Measurements from ENCODE around the gene SLC37A2. TPM values are rescaled to one million over a fixed set of nuclear protein-coding genes. Genes with fewer than 3 reads are reported as not detected.

Gene SLC37A2
- total and polyA plus RNA-seq, 2 of the 13 experiments (the other 11 are each of a cell fraction or from before 2014, with no cell fraction given): 4.6 to 7.1 TPM

DNA sequence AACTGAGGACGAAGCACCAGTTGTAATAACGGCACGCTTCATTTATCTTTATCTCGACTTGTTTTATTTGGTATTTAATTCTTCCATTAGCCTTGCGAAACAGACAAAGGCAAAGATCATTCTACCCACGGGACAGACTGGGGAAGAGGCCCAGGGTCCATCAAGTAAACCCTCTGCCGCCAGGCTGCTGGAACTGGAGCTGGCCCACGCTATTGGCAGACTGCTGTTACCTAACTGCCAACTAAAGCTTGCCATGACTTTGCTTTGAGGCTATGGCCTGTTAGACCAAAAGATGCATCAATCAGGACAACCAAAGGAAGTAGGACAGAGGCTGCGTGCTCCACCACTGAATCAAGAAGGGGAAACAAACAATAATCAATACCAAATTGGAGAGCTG, 49.1 kb downstream of the SLC37A2 start (continued):
- TF ChIP-seq, protein P1, sequence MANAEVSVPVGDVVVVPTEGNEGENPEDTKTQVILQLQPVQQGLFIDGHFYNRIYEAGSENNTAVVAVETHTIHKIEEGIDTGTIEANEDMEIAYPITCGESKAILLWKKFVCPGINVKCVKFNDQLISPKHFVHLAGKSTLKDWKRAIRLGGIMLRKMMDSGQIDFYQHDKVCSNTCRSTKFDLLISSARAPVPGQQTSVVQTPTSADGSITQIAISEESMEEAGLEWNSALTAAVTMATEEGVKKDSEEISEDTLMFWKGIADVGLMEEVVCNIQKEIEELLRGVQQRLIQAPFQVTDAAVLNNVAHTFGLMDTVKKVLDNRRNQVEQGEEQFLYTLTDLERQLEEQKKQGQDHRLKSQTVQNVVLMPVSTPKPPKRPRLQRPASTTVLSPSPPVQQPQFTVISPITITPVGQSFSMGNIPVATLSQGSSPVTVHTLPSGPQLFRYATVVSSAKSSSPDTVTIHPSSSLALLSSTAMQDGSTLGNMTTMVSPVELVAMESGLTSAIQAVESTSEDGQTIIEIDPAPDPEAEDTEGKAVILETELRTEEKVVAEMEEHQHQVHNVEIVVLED (CRISPR knock-in tag; IDR thresholded peaks at IDR 0.05; ENCODE audit: borderline replicate concordance): no peak
- TF ChIP-seq, protein P2, sequence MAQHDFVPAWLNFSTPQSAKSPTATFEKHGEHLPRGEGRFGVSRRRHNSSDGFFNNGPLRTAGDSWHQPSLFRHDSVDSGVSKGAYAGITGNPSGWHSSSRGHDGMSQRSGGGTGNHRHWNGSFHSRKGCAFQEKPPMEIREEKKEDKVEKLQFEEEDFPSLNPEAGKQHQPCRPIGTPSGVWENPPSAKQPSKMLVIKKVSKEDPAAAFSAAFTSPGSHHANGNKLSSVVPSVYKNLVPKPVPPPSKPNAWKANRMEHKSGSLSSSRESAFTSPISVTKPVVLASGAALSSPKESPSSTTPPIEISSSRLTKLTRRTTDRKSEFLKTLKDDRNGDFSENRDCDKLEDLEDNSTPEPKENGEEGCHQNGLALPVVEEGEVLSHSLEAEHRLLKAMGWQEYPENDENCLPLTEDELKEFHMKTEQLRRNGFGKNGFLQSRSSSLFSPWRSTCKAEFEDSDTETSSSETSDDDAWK (CRISPR knock-in tag; IDR thresholded peaks at IDR 0.05): no peak
- TF ChIP-seq ZNF556 (CRISPR knock-in tag; IDR thresholded peaks at IDR 0.05; ENCODE audit: borderline replicate concordance) (no peak), FOXM1 (CRISPR knock-in tag; IDR thresholded peaks at IDR 0.05) (no peak), ZNF34 (CRISPR knock-in tag; IDR thresholded peaks at IDR 0.05; ENCODE audit: borderline replicate concordance) (no peak), GFI1 (CRISPR knock-in tag; IDR thresholded peaks at IDR 0.05; ENCODE audit: borderline replicate concordance) (no peak), HCFC1 (IDR thresholded peaks at IDR 0.05; ENCODE audit: low read depth, low read length) (no peak), HOXA3 (CRISPR knock-in tag; IDR thresholded peaks at IDR 0.05) (no peak), GTF2F1 (IDR thresholded peaks at IDR 0.05; ENCODE audit: low read length) (no peak), ZNF7 (CRISPR knock-in tag; IDR thresholded peaks at IDR 0.05) (no peak), ZNF615 (CRISPR knock-in tag; IDR thresholded peaks at IDR 0.05; ENCODE audit: borderline replicate concordance) (0 out of 2 replicates have a peak, but pooled peaks have one; percentile 31)
- TF ChIP-seq, protein P3, sequence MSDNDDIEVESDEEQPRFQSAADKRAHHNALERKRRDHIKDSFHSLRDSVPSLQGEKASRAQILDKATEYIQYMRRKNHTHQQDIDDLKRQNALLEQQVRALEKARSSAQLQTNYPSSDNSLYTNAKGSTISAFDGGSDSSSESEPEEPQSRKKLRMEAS (IDR thresholded peaks at IDR 0.05): 0 out of 2 replicates have a peak, but pooled peaks have one; percentile 32
- TF ChIP-seq, protein P4, sequence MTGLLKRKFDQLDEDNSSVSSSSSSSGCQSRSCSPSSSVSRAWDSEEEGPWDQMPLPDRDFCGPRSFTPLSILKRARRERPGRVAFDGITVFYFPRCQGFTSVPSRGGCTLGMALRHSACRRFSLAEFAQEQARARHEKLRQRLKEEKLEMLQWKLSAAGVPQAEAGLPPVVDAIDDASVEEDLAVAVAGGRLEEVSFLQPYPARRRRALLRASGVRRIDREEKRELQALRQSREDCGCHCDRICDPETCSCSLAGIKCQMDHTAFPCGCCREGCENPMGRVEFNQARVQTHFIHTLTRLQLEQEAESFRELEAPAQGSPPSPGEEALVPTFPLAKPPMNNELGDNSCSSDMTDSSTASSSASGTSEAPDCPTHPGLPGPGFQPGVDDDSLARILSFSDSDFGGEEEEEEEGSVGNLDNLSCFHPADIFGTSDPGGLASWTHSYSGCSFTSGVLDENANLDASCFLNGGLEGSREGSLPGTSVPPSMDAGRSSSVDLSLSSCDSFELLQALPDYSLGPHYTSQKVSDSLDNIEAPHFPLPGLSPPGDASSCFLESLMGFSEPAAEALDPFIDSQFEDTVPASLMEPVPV (CRISPR knock-in tag; IDR thresholded peaks at IDR 0.05): no peak
- TF ChIP-seq, protein P5, sequence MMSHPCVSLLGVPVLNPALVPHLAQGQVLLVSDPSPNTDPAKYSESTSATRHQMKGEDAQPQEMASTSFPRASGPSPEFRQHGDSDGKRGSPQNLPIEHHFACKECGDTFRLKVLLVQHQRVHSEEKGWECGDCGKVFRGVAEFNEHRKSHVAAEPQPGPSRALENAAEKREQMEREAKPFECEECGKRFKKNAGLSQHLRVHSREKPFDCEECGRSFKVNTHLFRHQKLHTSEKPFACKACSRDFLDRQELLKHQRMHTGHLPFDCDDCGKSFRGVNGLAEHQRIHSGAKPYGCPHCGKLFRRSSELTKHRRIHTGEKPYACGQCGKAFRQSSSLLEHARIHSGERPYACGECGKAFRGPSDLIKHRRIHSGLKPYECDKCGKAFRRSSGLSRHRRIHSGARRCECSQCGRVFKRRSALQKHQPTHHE (CRISPR knock-in tag; IDR thresholded peaks at IDR 0.05; ENCODE audit: borderline replicate concordance): no peak
- TF ChIP-seq, protein P6, sequence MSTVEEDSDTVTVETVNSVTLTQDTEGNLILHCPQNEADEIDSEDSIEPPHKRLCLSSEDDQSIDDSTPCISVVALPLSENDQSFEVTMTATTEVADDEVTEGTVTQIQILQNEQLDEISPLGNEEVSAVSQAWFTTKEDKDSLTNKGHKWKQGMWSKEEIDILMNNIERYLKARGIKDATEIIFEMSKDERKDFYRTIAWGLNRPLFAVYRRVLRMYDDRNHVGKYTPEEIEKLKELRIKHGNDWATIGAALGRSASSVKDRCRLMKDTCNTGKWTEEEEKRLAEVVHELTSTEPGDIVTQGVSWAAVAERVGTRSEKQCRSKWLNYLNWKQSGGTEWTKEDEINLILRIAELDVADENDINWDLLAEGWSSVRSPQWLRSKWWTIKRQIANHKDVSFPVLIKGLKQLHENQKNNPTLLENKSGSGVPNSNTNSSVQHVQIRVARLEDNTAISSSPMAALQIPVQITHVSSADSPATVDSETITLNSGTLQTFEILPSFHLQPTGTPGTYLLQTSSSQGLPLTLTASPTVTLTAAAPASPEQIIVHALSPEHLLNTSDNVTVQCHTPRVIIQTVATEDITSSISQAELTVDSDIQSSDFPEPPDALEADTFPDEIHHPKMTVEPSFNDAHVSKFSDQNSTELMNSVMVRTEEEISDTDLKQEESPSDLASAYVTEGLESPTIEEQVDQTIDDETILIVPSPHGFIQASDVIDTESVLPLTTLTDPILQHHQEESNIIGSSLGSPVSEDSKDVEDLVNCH (CRISPR knock-in tag; IDR thresholded peaks at IDR 0.05): no peak
- TF ChIP-seq, protein P7, sequence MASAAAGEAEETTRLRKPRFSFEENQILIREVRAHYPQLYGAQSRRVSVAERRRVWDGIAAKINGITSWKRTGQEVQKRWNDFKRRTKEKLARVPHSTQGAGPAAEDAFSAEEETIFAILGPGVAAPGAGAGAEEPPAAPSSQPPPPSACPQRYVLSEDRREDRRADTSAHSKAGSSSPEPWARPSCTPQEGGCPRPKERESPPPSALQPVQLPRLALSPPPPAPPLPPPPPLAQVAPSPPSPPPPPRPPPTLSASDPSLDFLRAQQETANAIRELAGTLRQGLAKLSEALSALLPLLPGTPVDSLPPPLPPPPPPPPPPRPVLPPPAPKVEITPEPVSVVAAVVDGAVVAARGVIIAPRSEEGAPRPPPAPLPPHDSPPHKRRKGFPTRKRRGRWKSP (CRISPR knock-in tag; IDR thresholded peaks at IDR 0.05): no peak
